ENCODE data around the gene NOP16.

NOP16 gene

GRCh38 chr5:176371621-176372539 lies 16.5 kb downstream of the NOP16 start:
- TF ChIP-seq CTCF (conservative IDR thresholded peaks at IDR 0.05), result no peak
- TF ChIP-seq ZFX (IDR thresholded peaks at IDR 0.05), result no peak
- no peak overlapping the region for H3K27ac ChIP-seq

- TF ChIP-seq CTCF (conservative IDR thresholded peaks at IDR 0.05) (no peak), ZFX (IDR thresholded peaks at IDR 0.05) (no peak)
- H3K27ac ChIP-seq, result no peak overlapping the region
Measured at GRCh38 chr5:176369934-176370711, 18.3 kb downstream of the NOP16 start.

GRCh38 chr5:176368726-176369125 lies 19.7 kb downstream of the NOP16 start:
- H3K27ac ChIP-seq, result no peak overlapping the region
- TF ChIP-seq CTCF (conservative IDR thresholded peaks at IDR 0.05) (no peak), ZFX (IDR thresholded peaks at IDR 0.05) (no peak)

- TF ChIP-seq ZFX (IDR thresholded peaks at IDR 0.05), result no peak
- no peak for TF ChIP-seq CTCF (conservative IDR thresholded peaks at IDR 0.05)
- H3K27ac ChIP-seq, result no peak overlapping the region
Measured at GRCh38 chr5:176366232-176366894, 22.0 kb downstream of the NOP16 start.

- TF ChIP-seq CTCF (conservative IDR thresholded peaks at IDR 0.05) (no peak), ZFX (IDR thresholded peaks at IDR 0.05) (no peak)
- H3K27ac ChIP-seq, result no peak within 1 kb of the TSS
Measured at GRCh38 chr5:176365351-176366231, 22.8 kb downstream of the NOP16 start, which contains the start of gene ARL10. Gene ARL10 (plus strand): TSS chr5:176365487. CDS start chr5:176365564, 77 bp downstream.

GRCh38 chr5:176364765-176365350 lies 23.5 kb downstream of the NOP16 start:
- no peak overlapping the region for H3K27ac ChIP-seq
- TF ChIP-seq CTCF (conservative IDR thresholded peaks at IDR 0.05), result no peak
- TF ChIP-seq ZFX (IDR thresholded peaks at IDR 0.05), result no peak
